22Rv1 (cell line): Measurements from ENCODE around the gene CBX2.

Experiments used
- CTCF ChIP-seq: fragments of 450-650 bp; IDR thresholded peaks from 2 replicates; pipeline ENCODE4 v1.5.1; 2017; ENCODE audit warnings: mild to moderate bottlenecking
- ZFX ChIP-seq: fragments of 450-650 bp; IDR thresholded peaks from 2 replicates; pipeline ENCODE4 v1.6.1; 2017; ENCODE audit warnings: antibody characterized with exemption, borderline replicate concordance

GRCh38 chr17:79738643-79739042, 39.3 kb upstream of the CBX2 start:
- TF ChIP-seq CTCF (no peak), ZFX (no peak)
